Keratinocyte (primary cell): Measurements from ENCODE around the gene TCEAL3. TPM values are rescaled to one million over a fixed set of nuclear protein-coding genes. Genes with fewer than 3 reads are reported as not detected.

Experiments used
- DNase-seq: peaks from one replicate; pipeline ENCODE4 v3.0.0-alpha.2; 2011; ENCODE audit warnings: low read depth, missing footprints, low spot score
- FAIRE-seq: peaks from 2 replicates; lab custom pipeline; 2011; peaks lifted over from hg19 to GRCh38; lab: Jason Lieb, UNC
- H2AFZ ChIP-seq: 2 replicates; pipeline ENCODE4 v1.6.0; 2012; ENCODE audit warnings: low read length, control low read depth, inconsistent platforms; ENCODE audit not compliant: control insufficient read depth
- H3K27ac ChIP-seq: 2 replicates; pipeline ENCODE4 v1.5.1; 2011; ENCODE audit warnings: low read length; ENCODE audit not compliant: control insufficient read depth, insufficient read depth
- H3K27me3 ChIP-seq: 3 replicates; pipeline ENCODE4 v1.6.0; 2011; ENCODE audit warnings: low read length; ENCODE audit not compliant: control insufficient read depth, insufficient read depth; ENCODE audit errors: extremely low read depth
- H3K36me3 ChIP-seq, 2 experiments: 2 replicates in 1 of 2; 3 replicates in 1 of 2; pipeline ENCODE4 v1.5.1; 2011; ENCODE audit warnings: low read length in 2 of 2, mild to moderate bottlenecking in 1 of 2; ENCODE audit not compliant: control insufficient read depth in 2 of 2, insufficient read depth in 2 of 2; ENCODE audit errors: extremely low read depth in 1 of 2
- H3K4me1 ChIP-seq: 3 replicates; pipeline ENCODE4 v1.5.1; 2011; ENCODE audit warnings: low read length; ENCODE audit not compliant: control insufficient read depth, insufficient read depth; ENCODE audit errors: extremely low read depth
- H3K4me2 ChIP-seq: 3 replicates; pipeline ENCODE4 v1.6.0; 2011; ENCODE audit warnings: low read depth, low read length; ENCODE audit not compliant: control insufficient read depth, insufficient read depth; ENCODE audit errors: extremely low read depth
- H3K4me3 ChIP-seq, 3 experiments: fragments of 200-600 bp in 1 of 3; sonication (generic) in 1 of 3; 2 replicates in 2 of 3; 3 replicates in 1 of 3; pipeline ENCODE4 v1.5.1; 2011 to 2016; ENCODE audit warnings: low read length in 3 of 3, mild to moderate bottlenecking in 3 of 3, control low read depth in 2 of 3, inconsistent platforms in 1 of 3, low read depth in 1 of 3, mixed read lengths in 1 of 3, mixed run types in 1 of 3, moderate library complexity in 1 of 3; ENCODE audit not compliant: control insufficient read depth in 2 of 3, insufficient read depth in 2 of 3; ENCODE audit errors: extremely low read depth in 1 of 3
- H3K79me2 ChIP-seq: 2 replicates; pipeline ENCODE4 v1.6.0; 2012; ENCODE audit warnings: low read length; ENCODE audit not compliant: control insufficient read depth, insufficient read depth
- H3K9ac ChIP-seq: 3 replicates; pipeline ENCODE4 v1.6.0; 2011; ENCODE audit warnings: low read length; ENCODE audit not compliant: control insufficient read depth, insufficient read depth; ENCODE audit errors: extremely low read depth
- H3K9me1 ChIP-seq: 3 replicates; pipeline ENCODE4 v1.6.0; 2011; ENCODE audit warnings: low read length; ENCODE audit not compliant: control insufficient read depth, insufficient read depth; ENCODE audit errors: extremely low read depth
- H3K9me3 ChIP-seq: 2 replicates; pipeline ENCODE4 v1.5.1; 2012; ENCODE audit warnings: low read depth, low read length; ENCODE audit not compliant: control insufficient read depth
- H4K20me1 ChIP-seq: 3 replicates; pipeline ENCODE4 v1.6.0; 2011; ENCODE audit warnings: low read length; ENCODE audit not compliant: control insufficient read depth, insufficient read depth; ENCODE audit errors: extremely low read depth
- EZH2 ChIP-seq: IDR thresholded peaks from one replicate; pipeline ENCODE4 v1.6.1; 2012; ENCODE audit warnings: inconsistent platforms, mild to moderate bottlenecking, low read length, moderate library complexity
- dilution Hi-C: fragments of 300-500 bp; cut with MboI; formaldehyde crosslinking; loops from one replicate; pipeline ENCODE4 v1.7.0; 2020; ENCODE audit warnings: low sequenced_read_pairs; ENCODE audit not compliant: extremely low pct_ligation_motif_present
- polyA plus RNA-seq, 5 experiments: library from polyadenylated mRNA; depleted of rRNA in 3 of 5; stranded (reverse) in 3 of 5; stranded (forward) in 1 of 5; unstranded in 1 of 5; fragments of >200 nt; gene quantifications; 1 replicate in 1 of 5; 2 replicates in 3 of 5; 3 replicates in 1 of 5; pipeline versions ENCODE4 v1.2.1 to v1.2.3, GENCODE V29; 2011 to 2012; ENCODE audit warnings: missing spikeins in 2 of 5, low read depth in 1 of 5, low replicate concordance in 1 of 5
- TF ChIP-seq, protein P1 (sequence below), 3 experiments: IDR thresholded peaks in 1 of 3; conservative IDR thresholded peaks in 1 of 3; optimal IDR thresholded peaks in 1 of 3; 2 replicates in 2 of 3; 3 replicates in 1 of 3; pipeline versions ENCODE3 to v1.5.1; 2011; ENCODE audit warnings: low read length in 3 of 3, mild to moderate bottlenecking in 3 of 3, moderate library complexity in 2 of 3, control low read depth in 1 of 3, inconsistent platforms in 1 of 3; ENCODE audit not compliant: insufficient read depth in 2 of 3; ENCODE audit errors: extremely low read depth in 1 of 3

The TCEAL3 gene
- polyA plus RNA-seq, 1 donor (not counting 4 experiments of a cell fraction or from before 2014, with no cell fraction given), result 28.1 TPM

- TF ChIP-seq, protein P1, sequence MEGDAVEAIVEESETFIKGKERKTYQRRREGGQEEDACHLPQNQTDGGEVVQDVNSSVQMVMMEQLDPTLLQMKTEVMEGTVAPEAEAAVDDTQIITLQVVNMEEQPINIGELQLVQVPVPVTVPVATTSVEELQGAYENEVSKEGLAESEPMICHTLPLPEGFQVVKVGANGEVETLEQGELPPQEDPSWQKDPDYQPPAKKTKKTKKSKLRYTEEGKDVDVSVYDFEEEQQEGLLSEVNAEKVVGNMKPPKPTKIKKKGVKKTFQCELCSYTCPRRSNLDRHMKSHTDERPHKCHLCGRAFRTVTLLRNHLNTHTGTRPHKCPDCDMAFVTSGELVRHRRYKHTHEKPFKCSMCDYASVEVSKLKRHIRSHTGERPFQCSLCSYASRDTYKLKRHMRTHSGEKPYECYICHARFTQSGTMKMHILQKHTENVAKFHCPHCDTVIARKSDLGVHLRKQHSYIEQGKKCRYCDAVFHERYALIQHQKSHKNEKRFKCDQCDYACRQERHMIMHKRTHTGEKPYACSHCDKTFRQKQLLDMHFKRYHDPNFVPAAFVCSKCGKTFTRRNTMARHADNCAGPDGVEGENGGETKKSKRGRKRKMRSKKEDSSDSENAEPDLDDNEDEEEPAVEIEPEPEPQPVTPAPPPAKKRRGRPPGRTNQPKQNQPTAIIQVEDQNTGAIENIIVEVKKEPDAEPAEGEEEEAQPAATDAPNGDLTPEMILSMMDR (optimal IDR thresholded peaks at IDR 0.05 in 1 of 3, IDR thresholded peaks at IDR 0.05 in 1 of 3, conservative IDR thresholded peaks at IDR 0.05 in 1 of 3; ENCODE audit: extremely low read depth in 1 of 3, insufficient read depth in 2 of 3, low read length in 3 of 3), result no peak
- no peak for TF ChIP-seq EZH2
- no peak overlapping the region for H3K4me2 ChIP-seq
- no peak overlapping the region for H3K4me3 ChIP-seq
- H3K27ac ChIP-seq, result no peak overlapping the region
- dilution Hi-C loops, result no loop called here
- no peaks in the 10 kb centered on the region for H3K9me3 ChIP-seq
- H3K36me3 ChIP-seq, result no peaks in the 10 kb centered on the region
- H3K9ac ChIP-seq, result no peak overlapping the region
- H3K9me1 ChIP-seq, result no peaks in the 10 kb centered on the region
- no peaks in the 10 kb centered on the region for H3K79me2 ChIP-seq
- FAIRE-seq, result peak; percentile 69
- peaks cover 21% of the 10 kb centered on the region for H3K4me1 ChIP-seq
- no peak overlapping the region for H2AFZ ChIP-seq
- H3K27me3 ChIP-seq, result no peaks in the 10 kb centered on the region
- DNase-seq, result no peak
- H4K20me1 ChIP-seq, result no peaks in the 10 kb centered on the region
Observed at GRCh38 chrX:103562801-103563200, 45.0 kb upstream of the TCEAL3 start.

DNA sequence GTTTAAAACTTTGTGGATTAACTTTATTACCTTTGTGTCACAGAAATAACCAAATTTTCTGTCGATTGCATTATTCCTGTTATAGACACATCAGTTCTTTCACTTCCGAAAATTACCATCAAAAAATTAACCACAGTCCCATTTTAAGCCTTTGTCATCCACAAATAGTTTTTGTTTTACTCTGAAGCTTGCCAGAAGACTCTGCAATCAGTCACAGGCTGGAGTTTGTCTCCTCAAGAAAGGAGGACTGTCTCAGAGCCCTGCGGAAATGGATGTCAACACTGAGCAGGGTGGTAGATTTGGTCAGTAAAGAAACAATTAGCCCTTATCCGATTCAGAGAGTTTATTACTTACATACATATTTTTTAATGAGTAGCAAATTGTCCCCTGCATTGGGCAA, 42.6 kb upstream of the TCEAL3 start:
- no peak for FAIRE-seq
- Histone ChIP-seq H3K4me3 (no peak overlapping the region), H3K9ac (no peak overlapping the region), H3K9me3 (no peaks in the 10 kb centered on the region), H2AFZ (no peak overlapping the region), H3K4me2 (no peak overlapping the region), H3K4me1 (peaks cover 21% of the 10 kb centered on the region), H3K79me2 (no peaks in the 10 kb centered on the region), H3K9me1 (no peaks in the 10 kb centered on the region), H4K20me1 (no peaks in the 10 kb centered on the region), H3K27me3 (no peaks in the 10 kb centered on the region), H3K27ac (no peak overlapping the region), H3K36me3 (no peaks in the 10 kb centered on the region)
- dilution Hi-C loops, result no loop called here
- no peak for DNase-seq
- TF ChIP-seq, protein P1 (optimal IDR thresholded peaks at IDR 0.05 in 1 of 3, IDR thresholded peaks at IDR 0.05 in 1 of 3, conservative IDR thresholded peaks at IDR 0.05 in 1 of 3; ENCODE audit: extremely low read depth in 1 of 3, insufficient read depth in 2 of 3, low read length in 3 of 3), result no peak
- no peak for TF ChIP-seq EZH2
